ENCODE data around the gene EPHB1.

Gene EPHB1

DNA sequence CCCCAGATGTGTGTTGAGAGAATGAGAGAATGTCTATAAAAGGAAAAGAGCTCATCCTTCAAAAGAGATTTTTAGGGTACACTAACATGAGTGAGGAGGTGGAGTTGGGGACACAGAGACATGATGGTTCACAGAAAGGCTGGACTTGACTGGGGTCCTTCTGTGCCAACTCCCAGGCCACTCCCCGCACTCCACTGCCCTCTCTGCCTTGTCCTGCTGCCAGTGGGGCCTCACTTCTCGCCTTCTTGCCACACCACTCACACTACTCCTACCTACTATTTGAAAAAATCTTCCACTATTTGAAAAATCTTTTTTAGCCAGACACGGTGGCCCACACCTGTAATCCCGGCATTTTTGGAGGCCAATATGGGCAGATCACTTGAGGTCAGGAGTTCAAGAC lies 298.1 kb downstream of the EPHB1 start:
- Histone ChIP-seq H3K9me3 (no peaks in the 10 kb centered on the region), H3K36me3 (no peaks in the 10 kb centered on the region), H3K27me3 (no peaks in the 10 kb centered on the region), H3K4me3 (ENCODE audit: low read depth in 1 of 2, low read length in 1 of 2) (no peak overlapping the region), H3K4me1 (ENCODE audit: control insufficient read depth in 1 of 2, insufficient read depth in 1 of 2, low read depth in 1 of 2, low read length in 1 of 2) (no peaks in the 10 kb centered on the region), H3K27ac (no peak overlapping the region)
- TF ChIP-seq, protein P1, sequence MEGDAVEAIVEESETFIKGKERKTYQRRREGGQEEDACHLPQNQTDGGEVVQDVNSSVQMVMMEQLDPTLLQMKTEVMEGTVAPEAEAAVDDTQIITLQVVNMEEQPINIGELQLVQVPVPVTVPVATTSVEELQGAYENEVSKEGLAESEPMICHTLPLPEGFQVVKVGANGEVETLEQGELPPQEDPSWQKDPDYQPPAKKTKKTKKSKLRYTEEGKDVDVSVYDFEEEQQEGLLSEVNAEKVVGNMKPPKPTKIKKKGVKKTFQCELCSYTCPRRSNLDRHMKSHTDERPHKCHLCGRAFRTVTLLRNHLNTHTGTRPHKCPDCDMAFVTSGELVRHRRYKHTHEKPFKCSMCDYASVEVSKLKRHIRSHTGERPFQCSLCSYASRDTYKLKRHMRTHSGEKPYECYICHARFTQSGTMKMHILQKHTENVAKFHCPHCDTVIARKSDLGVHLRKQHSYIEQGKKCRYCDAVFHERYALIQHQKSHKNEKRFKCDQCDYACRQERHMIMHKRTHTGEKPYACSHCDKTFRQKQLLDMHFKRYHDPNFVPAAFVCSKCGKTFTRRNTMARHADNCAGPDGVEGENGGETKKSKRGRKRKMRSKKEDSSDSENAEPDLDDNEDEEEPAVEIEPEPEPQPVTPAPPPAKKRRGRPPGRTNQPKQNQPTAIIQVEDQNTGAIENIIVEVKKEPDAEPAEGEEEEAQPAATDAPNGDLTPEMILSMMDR (IDR thresholded peaks at IDR 0.05): no peak

DNA sequence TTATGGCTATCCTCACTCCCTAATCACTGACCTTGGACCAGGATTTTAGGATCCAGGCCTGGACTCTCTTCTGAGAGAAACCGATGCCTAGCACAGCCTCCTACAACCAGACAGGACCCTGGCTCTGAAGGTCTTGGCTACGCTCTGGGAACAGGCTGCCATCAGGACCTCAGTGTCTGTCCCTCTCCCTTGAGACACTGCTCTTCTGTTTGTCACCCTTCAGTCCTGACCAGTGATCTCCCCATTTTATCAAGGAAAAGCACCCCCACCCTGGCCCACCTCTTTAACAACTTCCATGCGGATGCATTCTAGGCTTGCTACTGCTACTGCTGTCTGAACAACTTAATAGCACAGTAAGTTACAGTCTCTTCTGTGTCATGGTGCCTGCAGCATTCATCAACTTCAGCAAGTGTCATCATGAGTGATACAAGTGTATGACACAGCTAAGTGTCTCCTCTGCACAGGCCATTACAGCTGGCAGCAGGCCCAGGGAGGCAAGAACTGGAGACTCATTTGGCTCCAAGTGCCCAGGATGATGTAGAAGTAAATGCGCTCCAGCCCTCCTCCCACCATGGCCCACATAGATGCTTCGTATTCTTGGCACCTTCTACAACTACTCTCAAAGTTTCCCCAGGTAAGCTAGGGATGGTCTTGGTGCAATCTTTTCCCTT lies 302.4 kb downstream of the EPHB1 start:
- Histone ChIP-seq H3K27me3 (no peaks in the 10 kb centered on the region), H3K27ac (no peak overlapping the region), H3K4me1 (ENCODE audit: control insufficient read depth in 1 of 2, insufficient read depth in 1 of 2, low read depth in 1 of 2, low read length in 1 of 2) (no peaks in the 10 kb centered on the region), H3K4me3 (ENCODE audit: low read depth in 1 of 2, low read length in 1 of 2) (no peak overlapping the region), H3K36me3 (no peaks in the 10 kb centered on the region), H3K9me3 (no peaks in the 10 kb centered on the region)
- TF ChIP-seq, protein P1 (IDR thresholded peaks at IDR 0.05): no peak

DNA sequence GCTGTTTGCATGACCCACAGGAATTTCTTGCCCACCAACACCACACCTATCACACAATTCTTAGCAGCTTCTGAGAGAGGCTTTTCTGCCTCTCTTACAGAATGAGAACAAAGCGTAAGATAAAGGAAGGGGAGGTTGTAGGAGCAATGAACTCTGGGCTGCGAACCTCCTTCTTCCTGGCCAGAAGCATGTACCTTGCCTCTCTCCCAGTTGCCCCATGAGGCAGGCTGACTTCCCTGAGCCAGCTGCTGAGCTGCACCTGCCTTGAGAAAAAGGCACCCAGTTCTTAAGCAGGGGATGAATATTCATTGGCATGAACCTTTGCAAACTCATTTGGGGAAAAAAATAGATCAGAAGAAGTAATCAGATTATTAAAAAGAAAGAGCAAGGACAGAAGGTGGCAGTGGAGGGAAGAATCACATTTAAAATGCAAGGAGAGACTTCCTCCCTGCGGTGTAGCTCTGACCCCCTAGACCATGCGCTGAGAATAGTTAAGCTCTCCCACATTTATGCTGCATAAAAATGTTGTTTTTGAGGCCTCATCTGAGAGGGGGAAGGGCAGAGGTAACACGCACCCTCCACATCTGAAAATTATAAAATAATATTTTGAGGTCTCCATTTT lies 304.8 kb downstream of the EPHB1 start:
- Histone ChIP-seq H3K36me3 (no peaks in the 10 kb centered on the region), H3K4me3 (ENCODE audit: low read depth in 1 of 2, low read length in 1 of 2) (no peak overlapping the region), H3K4me1 (ENCODE audit: control insufficient read depth in 1 of 2, insufficient read depth in 1 of 2, low read depth in 1 of 2, low read length in 1 of 2) (no peaks in the 10 kb centered on the region), H3K27me3 (no peaks in the 10 kb centered on the region), H3K27ac (no peak overlapping the region), H3K9me3 (no peaks in the 10 kb centered on the region)
- TF ChIP-seq, protein P1 (IDR thresholded peaks at IDR 0.05): no peak

DNA sequence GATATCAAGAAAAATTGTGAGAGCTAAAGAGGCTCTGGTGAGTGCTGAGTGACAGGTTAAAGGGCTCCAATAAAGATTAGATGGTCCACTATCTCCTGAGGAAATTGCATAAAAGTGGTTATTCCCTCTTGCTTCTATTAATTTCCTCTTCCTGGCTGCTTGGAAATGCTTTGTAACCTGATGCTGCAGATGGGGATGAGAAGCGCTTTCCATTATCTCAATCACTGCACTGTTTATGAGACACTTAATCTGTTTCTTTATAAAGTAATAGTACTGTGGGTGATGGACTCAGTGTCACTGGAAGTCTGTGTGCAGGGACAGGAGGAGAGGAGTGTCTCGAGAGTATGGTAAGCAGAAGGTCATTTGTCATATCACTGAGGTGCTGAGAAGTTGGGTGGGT lies 305.3 kb downstream of the EPHB1 start:
- no peaks in the 10 kb centered on the region for H3K27me3 ChIP-seq

DNA sequence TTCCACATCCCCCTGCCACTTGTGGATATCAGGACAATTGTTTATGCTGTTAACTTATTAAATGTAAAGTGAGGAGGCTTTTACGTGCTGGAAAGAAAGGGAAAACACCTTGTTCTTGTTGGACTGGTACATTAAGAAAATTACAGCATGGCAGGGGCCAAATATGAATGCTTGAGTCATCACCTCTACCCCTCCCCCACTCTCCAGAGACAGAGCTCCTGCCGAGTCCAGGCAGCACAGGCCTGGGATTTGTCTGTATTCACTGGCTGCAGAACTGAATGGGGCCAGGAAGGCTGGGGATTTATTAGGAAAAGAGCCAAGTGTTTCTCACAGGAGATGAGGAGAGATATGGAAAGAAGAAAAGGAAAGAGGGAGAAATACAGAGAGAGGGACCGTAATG lies 308.9 kb downstream of the EPHB1 start:
- Histone ChIP-seq H3K27ac (no peak overlapping the region), H3K36me3 (no peaks in the 10 kb centered on the region), H3K4me1 (ENCODE audit: control insufficient read depth in 1 of 2, insufficient read depth in 1 of 2, low read depth in 1 of 2, low read length in 1 of 2) (no peaks in the 10 kb centered on the region), H3K4me3 (ENCODE audit: low read depth in 1 of 2, low read length in 1 of 2) (no peak overlapping the region), H3K9me3 (no peaks in the 10 kb centered on the region), H3K27me3 (no peaks in the 10 kb centered on the region)
- TF ChIP-seq, protein P1 (IDR thresholded peaks at IDR 0.05): no peak

More for the DNA sequence above, 305.3 kb downstream of the EPHB1 start:
- TF ChIP-seq, protein P1 (IDR thresholded peaks at IDR 0.05): no peak
- no peak overlapping the region for H3K27ac ChIP-seq
- H3K36me3 ChIP-seq: no peaks in the 10 kb centered on the region
- H3K4me1 ChIP-seq (ENCODE audit: control insufficient read depth in 1 of 2, insufficient read depth in 1 of 2, low read depth in 1 of 2, low read length in 1 of 2): no peaks in the 10 kb centered on the region
- no peaks in the 10 kb centered on the region for H3K9me3 ChIP-seq
- no peak overlapping the region for H3K4me3 ChIP-seq (ENCODE audit: low read depth in 1 of 2, low read length in 1 of 2)

Measured in neutrophil (primary cell).